Uterus (tissue), 4 donors: ENCODE measurements around the gene CCSER1. TPM values are rescaled to one million over a fixed set of nuclear protein-coding genes. Genes with fewer than 3 reads are reported as not detected.
"Not testable (repeated sequence)": the region's sequence is repeated elsewhere in the genome, so short reads cannot be mapped to it uniquely, and the experiment has no call there.

Experiments
- DNase-seq, 2 donors: peaks; one replicate each; pipeline ENCODE4 v3.0.0-alpha.2; 2019 to 2020
- H3K27ac ChIP-seq, 2 donors: fragments of 200-600 bp; sonication (generic); 1 replicate in 1 of 2; 2 replicates in 1 of 2; pipeline ENCODE4 v1.5.1; 2016 to 2018
- H3K27me3 ChIP-seq, 2 donors: fragments of 200-600 bp; sonication (generic); one replicate each; pipeline ENCODE4 v1.5.1; 2018 to 2019; ENCODE audit warnings: control low read depth in 1 of 2
- H3K36me3 ChIP-seq, 2 donors: fragments of 200-600 bp; sonication (generic); one replicate each; pipeline ENCODE4 v1.5.1; 2019; ENCODE audit warnings: control low read depth in 1 of 2
- H3K4me1 ChIP-seq, 2 donors: fragments of 200-600 bp; sonication (generic); one replicate each; pipeline ENCODE4 v1.5.1; 2018 to 2019; ENCODE audit warnings: control low read depth in 1 of 2
- H3K4me3 ChIP-seq, 2 donors: fragments of 200-600 bp; sonication (generic); 1 replicate in 1 of 2; 2 replicates in 1 of 2; pipeline ENCODE4 v1.5.1; 2018 to 2019; ENCODE audit warnings: mild to moderate bottlenecking in 1 of 2
- H3K9me3 ChIP-seq, 2 donors: fragments of 200-600 bp; sonication (generic); one replicate each; pipeline ENCODE4 v1.5.1; 2019; ENCODE audit warnings: control low read depth in 1 of 2
- POLR2A ChIP-seq, 2 donors: fragments of 450-650 bp; IDR thresholded peaks; one replicate each; pipeline ENCODE4 v1.6.1; 2016; ENCODE audit warnings: antibody characterized with exemption in 2 of 2, mild to moderate bottlenecking in 1 of 2, moderate library complexity in 1 of 2
- intact Hi-C: fragments of 100-400 bp; cut with DNase I; formaldehyde crosslinking; loops from one replicate; pipeline ENCODE4 v1.15.1; 2023; ENCODE audit warnings: low total_unique reads
- total RNA-seq, 4 donors: library from RNA; depleted of rRNA in 3 of 4; stranded (reverse); fragments of >200 nt in 3 of 4; gene quantifications; one replicate each; pipeline versions ENCODE4 v1.1.0 to v1.2.4, GENCODE V29; 2014 to 2023
- TF ChIP-seq, protein P1 (sequence below), 4 experiments: fragments of 200-600 bp in 2 of 4; fragments of 450-650 bp in 2 of 4; sonication (generic) in 2 of 4; IDR thresholded peaks; one replicate each; pipeline ENCODE4 v1.5.1; 2016 to 2019; ENCODE audit warnings: antibody characterized with exemption in 4 of 4, mild to moderate bottlenecking in 2 of 4, moderate library complexity in 1 of 4
- donor health status: DM: yes; HTN: yes; CAD: no.

The CCSER1 gene
- total RNA-seq, 4 donors from 2014 or later = 2.8 to 54.7 (median 11.9) TPM

DNA sequence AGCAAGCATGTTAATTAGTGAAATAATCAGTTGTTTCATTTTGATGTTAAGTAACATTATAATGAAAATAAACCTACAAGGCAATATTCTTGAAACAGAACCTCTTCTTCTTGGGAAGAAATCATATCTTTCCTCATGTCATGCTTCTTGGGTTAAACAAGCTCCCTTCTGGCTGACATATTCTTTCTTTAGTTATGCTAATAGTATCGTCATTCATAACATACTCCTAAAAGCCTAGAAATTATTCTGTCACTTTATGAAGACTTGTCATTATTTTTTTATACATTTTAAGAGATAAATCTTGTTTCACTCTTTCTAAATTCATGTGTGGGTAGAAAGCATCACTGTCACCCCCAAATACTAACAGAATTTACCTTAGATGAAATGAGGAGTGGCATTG lies 1129.6 kb downstream of the CCSER1 start:
- Histone ChIP-seq H3K36me3 (no peaks in the 10 kb centered on the region), H3K4me3 (no peak overlapping the region), H3K27me3 (no peaks in the 10 kb centered on the region), H3K9me3 (peaks cover 0 to 2% of the 10 kb centered on the region in 2 donors), H3K4me1 (no peaks in the 10 kb centered on the region), H3K27ac (no peak overlapping the region)
- intact Hi-C loops = no loop called here
- no peak for TF ChIP-seq POLR2A (IDR thresholded peaks at IDR 0.05)
- TF ChIP-seq, protein P1, sequence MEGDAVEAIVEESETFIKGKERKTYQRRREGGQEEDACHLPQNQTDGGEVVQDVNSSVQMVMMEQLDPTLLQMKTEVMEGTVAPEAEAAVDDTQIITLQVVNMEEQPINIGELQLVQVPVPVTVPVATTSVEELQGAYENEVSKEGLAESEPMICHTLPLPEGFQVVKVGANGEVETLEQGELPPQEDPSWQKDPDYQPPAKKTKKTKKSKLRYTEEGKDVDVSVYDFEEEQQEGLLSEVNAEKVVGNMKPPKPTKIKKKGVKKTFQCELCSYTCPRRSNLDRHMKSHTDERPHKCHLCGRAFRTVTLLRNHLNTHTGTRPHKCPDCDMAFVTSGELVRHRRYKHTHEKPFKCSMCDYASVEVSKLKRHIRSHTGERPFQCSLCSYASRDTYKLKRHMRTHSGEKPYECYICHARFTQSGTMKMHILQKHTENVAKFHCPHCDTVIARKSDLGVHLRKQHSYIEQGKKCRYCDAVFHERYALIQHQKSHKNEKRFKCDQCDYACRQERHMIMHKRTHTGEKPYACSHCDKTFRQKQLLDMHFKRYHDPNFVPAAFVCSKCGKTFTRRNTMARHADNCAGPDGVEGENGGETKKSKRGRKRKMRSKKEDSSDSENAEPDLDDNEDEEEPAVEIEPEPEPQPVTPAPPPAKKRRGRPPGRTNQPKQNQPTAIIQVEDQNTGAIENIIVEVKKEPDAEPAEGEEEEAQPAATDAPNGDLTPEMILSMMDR (IDR thresholded peaks at IDR 0.05) = no peak
- no peak for DNase-seq

DNA sequence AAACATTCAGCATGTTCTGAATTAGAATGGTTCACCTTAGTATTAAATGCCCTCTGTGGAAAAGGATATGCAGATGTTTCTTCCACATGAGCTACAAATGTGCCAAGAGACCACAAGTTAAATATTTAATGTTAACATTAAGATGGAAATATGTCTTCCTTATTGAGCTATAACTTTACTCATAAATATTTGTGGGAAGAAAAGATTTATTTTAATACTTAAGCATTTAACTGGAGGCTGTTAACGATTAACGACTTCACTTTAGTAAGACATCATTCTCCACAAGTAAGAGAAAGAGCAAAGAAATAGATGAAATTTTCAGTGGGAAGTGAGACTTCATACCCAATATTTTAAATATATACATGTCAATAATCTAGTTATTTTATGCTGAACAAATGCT lies 1130.5 kb downstream of the CCSER1 start:
- TF ChIP-seq, protein P1 (IDR thresholded peaks at IDR 0.05) = no peak
- no peak for TF ChIP-seq POLR2A (IDR thresholded peaks at IDR 0.05)
- no peak overlapping the region for H3K4me3 ChIP-seq
- intact Hi-C loops = no loop called here
- no peaks in the 10 kb centered on the region for H3K27me3 ChIP-seq
- peaks cover 0 to 2% of the 10 kb centered on the region in 2 donors for H3K9me3 ChIP-seq
- no peaks in the 10 kb centered on the region for H3K36me3 ChIP-seq
- no peaks in the 10 kb centered on the region for H3K4me1 ChIP-seq
- H3K27ac ChIP-seq = no peak overlapping the region
- no peak for DNase-seq

DNA sequence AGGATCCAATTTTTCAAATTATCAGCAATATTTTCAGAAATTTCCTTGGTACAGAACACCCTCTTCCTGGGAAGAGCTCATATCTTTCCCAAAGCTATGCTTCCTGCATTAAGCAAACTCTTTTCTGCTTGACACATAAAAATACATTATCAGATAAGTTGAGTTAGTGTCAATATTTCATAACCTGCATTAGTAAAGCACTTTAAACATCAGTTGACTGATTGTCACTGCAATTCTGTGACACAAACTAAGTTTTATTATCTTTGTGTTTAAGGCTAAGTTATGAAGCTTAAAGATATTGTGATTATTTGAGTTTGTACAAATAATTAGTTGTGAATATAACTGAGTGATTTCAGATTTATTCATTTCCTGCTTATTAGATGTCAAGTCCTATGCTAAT lies 1131.1 kb downstream of the CCSER1 start:
- intact Hi-C loops = no loop called here
- H3K27me3 ChIP-seq = no peaks in the 10 kb centered on the region
- no peak for DNase-seq
- H3K4me1 ChIP-seq = no peaks in the 10 kb centered on the region
- H3K4me3 ChIP-seq = no peak overlapping the region
- no peaks in the 10 kb centered on the region for H3K36me3 ChIP-seq
- H3K9me3 ChIP-seq = peaks cover 0 to 2% of the 10 kb centered on the region in 2 donors
- TF ChIP-seq, protein P1 (IDR thresholded peaks at IDR 0.05) = no peak
- no peak overlapping the region for H3K27ac ChIP-seq

DNA sequence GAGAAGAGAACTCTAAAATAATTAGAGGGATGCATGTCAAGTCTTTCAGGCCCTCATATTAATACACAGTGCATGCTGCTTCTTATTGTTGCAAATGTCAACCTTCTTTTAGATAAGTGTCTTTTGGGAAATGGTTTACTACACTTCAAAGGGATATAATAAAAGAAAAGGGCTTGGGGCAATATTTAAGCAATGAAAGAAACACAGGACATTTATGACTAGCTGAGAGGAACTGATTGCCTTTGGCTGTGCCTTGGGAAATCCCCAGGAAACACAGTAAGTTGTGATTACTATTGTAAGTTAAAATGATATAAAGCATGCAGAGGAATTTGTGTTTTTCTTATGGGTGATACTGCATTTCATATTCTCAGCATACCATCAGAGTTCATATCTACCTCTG lies 1140.3 kb downstream of the CCSER1 start:
- Histone ChIP-seq H3K4me1 (no peaks in the 10 kb centered on the region), H3K4me3 (no peak overlapping the region), H3K9me3 (no peaks in the 10 kb centered on the region), H3K27me3 (no peaks in the 10 kb centered on the region), H3K36me3 (no peaks in the 10 kb centered on the region), H3K27ac (no peak overlapping the region)
- DNase-seq = no peak
- TF ChIP-seq POLR2A (IDR thresholded peaks at IDR 0.05) = no peak
- intact Hi-C loops = no loop called here

DNA sequence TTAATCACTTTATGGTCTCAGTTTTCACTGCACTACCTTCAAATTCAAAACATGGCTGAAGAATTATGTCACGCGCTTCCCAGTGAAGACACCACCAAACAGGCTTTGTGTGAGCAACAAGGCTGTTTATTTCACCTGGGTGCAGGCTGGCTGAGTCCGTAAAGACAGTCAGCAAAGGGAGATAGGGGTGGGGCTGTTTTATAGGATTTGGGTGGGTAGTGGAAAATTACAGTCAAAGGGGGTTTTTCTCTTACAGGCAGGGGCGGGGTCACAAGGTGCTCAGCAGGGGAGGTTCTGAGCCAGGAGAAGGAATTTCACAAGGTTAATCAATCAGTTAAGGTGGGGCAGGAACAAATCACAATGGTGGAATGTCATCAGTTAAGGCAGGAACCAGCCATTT lies 1141.3 kb downstream of the CCSER1 start:
- intact Hi-C loops, H3K27me3 ChIP-seq, DNase-seq, H3K27ac ChIP-seq, H3K36me3 ChIP-seq, H3K9me3 ChIP-seq, H3K4me1 ChIP-seq, H3K4me3 ChIP-seq: not testable (repeated sequence)

DNA sequence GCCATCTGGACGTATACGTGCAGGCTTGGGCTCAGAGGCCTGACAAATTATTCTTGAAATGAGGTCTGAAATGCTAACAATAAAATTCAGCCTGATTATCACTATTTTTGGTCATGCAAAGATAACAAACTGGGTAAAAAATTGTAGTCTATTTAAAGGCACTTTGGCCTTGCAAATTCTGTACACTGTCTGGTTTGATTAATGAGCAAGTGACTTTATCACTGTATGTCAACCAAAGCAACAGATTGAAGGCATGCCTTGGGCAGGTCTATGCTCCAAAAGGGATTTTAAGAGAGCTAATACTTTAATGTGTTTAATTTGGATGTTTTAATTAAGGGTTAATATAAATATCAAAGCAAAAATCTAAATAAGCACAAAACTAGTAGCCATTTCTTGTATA lies 1141.7 kb downstream of the CCSER1 start:
- Histone ChIP-seq H3K36me3 (no peaks in the 10 kb centered on the region), H3K9me3 (no peaks in the 10 kb centered on the region), H3K4me3 (no peak overlapping the region), H3K27ac (no peak overlapping the region), H3K27me3 (no peaks in the 10 kb centered on the region), H3K4me1 (no peaks in the 10 kb centered on the region)
- no peak for DNase-seq
- TF ChIP-seq, protein P1 (IDR thresholded peaks at IDR 0.05) = no peak
- TF ChIP-seq POLR2A (IDR thresholded peaks at IDR 0.05) = no peak
- intact Hi-C loops = no loop called here
